ENCODE results near the gene MRTFB.
"Not testable (repeated sequence)": the region's sequence is repeated elsewhere in the genome, so short reads cannot be mapped to it uniquely, and the experiment has no call there.

MRTFB gene, protein sequence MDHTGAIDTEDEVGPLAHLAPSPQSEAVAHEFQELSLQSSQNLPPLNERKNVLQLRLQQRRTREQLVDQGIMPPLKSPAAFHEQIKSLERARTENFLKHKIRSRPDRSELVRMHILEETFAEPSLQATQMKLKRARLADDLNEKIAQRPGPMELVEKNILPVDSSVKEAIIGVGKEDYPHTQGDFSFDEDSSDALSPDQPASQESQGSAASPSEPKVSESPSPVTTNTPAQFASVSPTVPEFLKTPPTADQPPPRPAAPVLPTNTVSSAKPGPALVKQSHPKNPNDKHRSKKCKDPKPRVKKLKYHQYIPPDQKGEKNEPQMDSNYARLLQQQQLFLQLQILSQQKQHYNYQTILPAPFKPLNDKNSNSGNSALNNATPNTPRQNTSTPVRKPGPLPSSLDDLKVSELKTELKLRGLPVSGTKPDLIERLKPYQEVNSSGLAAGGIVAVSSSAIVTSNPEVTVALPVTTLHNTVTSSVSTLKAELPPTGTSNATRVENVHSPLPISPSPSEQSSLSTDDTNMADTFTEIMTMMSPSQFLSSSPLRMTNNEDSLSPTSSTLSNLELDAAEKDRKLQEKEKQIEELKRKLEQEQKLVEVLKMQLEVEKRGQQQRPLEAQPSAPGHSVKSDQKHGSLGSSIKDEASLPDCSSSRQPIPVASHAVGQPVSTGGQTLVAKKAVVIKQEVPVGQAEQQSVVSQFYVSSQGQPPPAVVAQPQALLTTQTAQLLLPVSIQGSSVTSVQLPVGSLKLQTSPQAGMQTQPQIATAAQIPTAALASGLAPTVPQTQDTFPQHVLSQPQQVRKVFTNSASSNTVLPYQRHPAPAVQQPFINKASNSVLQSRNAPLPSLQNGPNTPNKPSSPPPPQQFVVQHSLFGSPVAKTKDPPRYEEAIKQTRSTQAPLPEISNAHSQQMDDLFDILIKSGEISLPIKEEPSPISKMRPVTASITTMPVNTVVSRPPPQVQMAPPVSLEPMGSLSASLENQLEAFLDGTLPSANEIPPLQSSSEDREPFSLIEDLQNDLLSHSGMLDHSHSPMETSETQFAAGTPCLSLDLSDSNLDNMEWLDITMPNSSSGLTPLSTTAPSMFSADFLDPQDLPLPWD

DNA sequence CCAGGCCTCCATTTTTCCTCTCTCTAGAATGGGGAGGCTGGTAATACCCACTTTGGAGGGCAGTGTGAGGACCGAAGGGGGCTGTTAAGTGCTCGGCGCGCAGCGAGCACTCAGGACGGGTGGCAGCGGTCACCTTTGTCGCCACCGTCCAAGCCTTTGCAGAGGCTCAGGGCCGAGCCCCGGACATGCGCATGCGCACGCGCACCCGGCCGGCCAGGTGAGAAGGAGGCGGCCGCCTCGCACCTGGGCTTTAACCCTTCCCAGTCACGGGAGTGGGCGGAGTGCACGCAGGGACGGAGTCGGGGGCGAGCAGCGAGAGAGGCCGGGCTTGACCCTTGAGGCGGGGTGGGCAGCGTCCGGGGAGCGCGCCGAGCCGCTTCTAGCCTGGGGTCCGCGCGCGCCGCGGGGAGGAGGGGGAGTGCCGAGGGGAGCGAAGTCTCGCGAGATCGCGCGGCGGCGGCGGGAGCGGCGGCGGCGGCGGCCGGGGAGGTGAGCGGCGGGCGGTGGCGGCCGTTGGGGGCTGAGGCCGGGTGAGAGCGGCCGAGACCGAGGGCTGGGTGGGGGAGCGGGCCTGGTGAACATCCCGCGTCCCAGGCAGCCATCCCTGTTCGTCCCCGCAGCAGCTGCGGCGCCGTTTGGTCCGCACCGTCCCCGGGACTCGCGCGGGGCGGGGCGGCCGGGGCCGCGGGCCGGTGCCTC lies at the start of gene MRTFB:
MRTFB (plus strand) TSS at position 443 of the 699 bp plus-strand sequence. CDS start 69,288 bp downstream, outside the sequence.
- peak; percentile 81 to 88 for DNase-seq
- TF ChIP-seq POLR2A (IDR thresholded peaks at IDR 0.05; ENCODE audit: low read length) (no peak), GATA1 (IDR thresholded peaks at IDR 0.05; ENCODE audit: low read depth, low read length) (no peak)

DNA sequence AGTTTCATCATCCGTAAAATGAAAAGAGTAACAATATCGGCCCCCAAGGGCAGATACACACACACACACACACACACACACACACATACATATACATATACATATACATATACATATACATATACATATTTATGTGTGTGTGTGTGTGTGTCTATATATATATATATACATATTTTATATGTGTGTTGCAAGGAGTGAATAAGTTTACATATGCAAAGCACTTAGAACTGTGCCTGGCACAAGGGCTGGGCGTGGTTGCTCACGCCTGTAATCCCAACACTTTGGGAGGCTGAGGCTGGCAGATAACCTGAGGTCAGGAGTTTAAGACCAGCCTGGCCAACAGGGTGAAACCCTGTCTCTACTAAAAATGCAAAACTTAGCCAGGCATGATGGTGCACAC lies 47.6 kb upstream of the MRTFB start:
- not testable (repeated sequence) for DNase-seq

DNA sequence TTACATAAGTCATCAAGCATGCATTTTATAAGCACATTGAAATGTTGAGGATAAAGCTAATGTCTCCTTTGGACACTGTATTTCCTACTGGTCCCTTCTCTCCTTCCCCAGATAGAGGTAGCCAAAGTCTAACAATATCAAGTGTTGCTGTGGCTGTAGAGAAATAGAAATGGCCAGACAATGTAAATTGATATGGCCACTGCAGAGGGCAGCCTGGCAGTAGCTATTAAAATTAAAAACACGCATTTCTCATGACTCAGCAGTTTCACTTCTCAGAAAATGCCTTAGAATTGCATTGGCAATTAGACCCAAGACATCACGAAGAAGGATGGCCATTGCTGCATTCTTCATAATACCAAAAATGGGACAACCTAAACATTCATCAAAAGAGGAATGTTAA lies 46.8 kb upstream of the MRTFB start:
- TF ChIP-seq GATA1 (IDR thresholded peaks at IDR 0.05; ENCODE audit: low read depth, low read length) (no peak), POLR2A (IDR thresholded peaks at IDR 0.05; ENCODE audit: low read length) (no peak)
- DNase-seq = peak; percentile 38 to 40

DNA sequence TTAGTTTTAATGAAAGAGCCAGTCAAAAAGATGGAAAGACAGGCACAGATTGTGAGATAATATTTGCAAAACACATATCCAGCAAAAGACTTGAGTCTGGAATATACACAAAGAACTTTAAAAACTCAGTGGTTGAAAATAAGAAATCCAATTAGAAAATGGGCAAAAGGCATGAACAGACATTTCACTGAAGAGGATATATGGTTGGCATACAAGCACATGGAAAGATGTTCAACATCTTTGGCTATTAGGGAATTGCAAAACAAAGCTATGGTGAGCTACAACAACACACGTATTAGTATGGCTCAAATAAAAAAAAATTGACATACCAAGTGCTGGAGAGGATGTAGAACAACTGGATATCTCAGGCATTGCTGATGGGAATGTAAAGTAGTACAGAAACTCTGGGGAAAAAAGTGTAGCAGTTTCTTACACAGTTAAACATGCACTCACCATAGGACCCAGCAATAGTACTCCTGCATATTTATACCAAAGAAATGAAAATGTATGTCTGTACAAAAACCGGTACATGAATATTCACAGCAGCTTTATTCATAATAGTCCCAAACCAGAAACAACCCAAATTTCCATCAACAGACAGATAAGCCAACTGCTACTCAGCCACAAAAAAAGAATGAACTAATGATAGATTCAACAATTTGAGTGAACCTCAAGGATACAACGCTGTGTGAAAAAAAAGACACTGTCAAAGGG lies 44.4 kb upstream of the MRTFB start:
- TF ChIP-seq POLR2A (IDR thresholded peaks at IDR 0.05; ENCODE audit: low read length) = no peak
- no peak for TF ChIP-seq GATA1 (IDR thresholded peaks at IDR 0.05; ENCODE audit: low read depth, low read length)
- no peak for DNase-seq

DNA sequence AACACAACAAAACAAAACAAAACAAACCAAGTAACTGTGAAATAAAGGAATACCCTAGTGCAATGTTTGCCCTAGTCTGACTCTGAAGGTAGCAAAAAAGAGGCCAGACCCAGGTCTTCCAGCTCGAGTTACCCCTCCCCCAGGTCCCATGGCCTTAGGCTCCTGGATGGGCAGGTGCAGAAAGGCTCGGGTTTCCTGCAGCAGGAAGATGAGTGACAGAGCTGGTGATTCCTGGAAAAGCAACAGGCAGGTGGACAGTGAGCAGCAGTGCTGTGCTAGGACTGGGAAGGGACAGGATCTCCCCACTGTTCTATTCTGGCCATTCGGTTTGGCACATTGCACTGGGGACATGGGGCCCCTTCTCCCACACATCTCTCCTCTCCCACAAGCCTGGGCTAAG lies 42.9 kb upstream of the MRTFB start:
- no peak for DNase-seq
- TF ChIP-seq POLR2A (IDR thresholded peaks at IDR 0.05; ENCODE audit: low read length) (no peak), GATA1 (IDR thresholded peaks at IDR 0.05; ENCODE audit: low read depth, low read length) (no peak)

DNA sequence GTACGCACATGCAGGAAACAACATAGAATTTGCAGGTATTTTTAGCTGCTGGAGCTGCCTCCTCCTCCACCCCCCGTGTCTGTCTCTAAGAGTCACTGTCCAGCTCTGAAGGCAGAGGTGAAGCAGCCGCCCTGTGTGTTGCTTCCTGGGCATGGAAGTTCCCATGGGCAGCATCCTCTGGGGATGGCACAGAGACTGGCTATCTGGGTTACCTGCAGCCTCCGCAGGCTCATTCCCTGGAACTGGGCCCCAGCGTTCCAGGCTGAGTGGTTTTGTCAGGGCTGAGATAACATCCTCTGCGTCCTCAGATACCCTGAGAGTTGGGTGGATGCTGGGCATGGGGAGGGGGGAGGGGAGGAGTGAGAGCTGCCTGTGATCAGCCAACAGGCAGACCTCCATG lies 41.5 kb upstream of the MRTFB start:
- peak; percentile 15 to 24 for DNase-seq
- TF ChIP-seq POLR2A (IDR thresholded peaks at IDR 0.05; ENCODE audit: low read length) = no peak
- no peak for TF ChIP-seq GATA1 (IDR thresholded peaks at IDR 0.05; ENCODE audit: low read depth, low read length)

DNA sequence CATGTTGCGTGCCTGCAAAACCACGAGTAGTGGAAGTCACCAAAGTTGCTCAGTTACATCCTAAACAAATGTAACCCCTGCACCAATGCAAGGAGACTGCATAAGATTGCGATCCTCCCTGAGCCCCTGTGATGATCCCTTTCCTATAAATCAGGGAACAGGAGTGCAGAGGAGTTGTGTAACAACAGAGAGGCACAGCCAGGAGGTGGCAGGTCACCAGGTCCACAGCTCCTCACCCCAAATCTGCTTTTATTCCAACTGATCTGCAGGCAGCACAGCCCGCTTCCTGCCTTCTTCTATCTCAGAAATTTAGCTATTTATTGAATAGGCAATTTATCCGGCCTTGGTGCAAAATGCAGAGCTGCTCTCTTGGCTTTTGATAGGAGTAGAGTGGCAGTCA lies 36.0 kb upstream of the MRTFB start:
- no peak for TF ChIP-seq POLR2A (IDR thresholded peaks at IDR 0.05; ENCODE audit: low read length)
- no peak for TF ChIP-seq GATA1 (IDR thresholded peaks at IDR 0.05; ENCODE audit: low read depth, low read length)
- DNase-seq = no peak

DNA sequence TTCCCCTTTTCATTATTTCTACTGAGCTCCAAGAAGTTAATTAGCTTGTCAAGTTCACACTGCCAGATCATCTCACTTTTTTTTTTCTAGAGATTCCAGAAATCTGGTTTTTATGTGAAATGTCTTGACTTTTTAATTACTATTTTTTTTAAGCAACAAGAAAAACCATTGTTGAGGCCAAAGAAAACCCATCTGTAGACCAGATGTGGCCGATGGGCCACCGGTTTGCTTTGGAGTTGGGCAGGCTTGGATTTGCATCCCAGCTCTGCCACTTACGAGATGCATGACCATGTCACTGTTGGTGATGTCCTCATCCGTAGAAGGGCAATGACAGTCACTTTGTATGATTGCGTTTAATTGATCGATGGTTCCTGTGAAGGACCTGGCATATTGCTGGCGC lies 34.2 kb upstream of the MRTFB start:
- DNase-seq = no peak
- TF ChIP-seq GATA1 (IDR thresholded peaks at IDR 0.05; ENCODE audit: low read depth, low read length) = no peak
- no peak for TF ChIP-seq POLR2A (IDR thresholded peaks at IDR 0.05; ENCODE audit: low read length)

DNA sequence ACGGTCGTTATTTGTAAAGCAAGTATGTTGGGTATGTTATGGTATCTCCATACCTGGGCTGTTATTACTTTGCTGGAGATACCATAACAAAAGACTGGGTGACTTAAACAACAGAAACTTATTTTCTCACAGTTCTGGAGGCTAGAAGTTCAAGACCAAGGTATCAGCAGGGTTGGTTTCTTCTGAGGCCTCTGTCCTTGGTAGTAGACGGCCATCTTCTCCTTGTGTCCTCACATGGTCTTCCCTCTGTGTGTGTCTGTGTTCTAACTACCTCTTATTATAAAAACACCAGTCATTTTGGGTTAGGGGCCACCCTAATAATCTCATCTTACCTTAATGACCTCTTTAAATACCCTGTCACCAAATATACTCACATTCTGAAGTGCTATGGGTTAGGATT lies 33.2 kb upstream of the MRTFB start:
- no peak for DNase-seq
- TF ChIP-seq GATA1 (IDR thresholded peaks at IDR 0.05; ENCODE audit: low read depth, low read length) (no peak), POLR2A (IDR thresholded peaks at IDR 0.05; ENCODE audit: low read length) (no peak)

DNA sequence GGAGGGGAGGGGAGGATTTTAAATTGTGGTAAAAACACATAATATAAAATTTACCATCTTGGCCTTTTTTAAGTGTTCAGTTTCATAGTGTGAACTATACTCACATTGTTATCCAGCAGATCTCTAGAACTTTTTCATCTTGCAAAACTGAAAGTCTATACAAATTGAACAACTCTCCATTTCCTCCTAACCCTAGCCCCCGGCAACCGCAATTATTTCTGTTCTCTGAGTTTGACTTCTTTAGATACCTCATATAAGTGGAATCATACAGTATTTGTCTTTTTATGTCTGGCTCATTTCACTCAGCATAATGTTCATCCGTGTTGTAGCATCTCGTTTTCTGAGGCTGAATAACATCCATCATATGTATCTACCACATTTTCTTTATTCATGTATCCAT lies 30.0 kb upstream of the MRTFB start:
- TF ChIP-seq GATA1 (IDR thresholded peaks at IDR 0.05; ENCODE audit: low read depth, low read length) = no peak
- no peak for TF ChIP-seq POLR2A (IDR thresholded peaks at IDR 0.05; ENCODE audit: low read length)
- no peak for DNase-seq

DNA sequence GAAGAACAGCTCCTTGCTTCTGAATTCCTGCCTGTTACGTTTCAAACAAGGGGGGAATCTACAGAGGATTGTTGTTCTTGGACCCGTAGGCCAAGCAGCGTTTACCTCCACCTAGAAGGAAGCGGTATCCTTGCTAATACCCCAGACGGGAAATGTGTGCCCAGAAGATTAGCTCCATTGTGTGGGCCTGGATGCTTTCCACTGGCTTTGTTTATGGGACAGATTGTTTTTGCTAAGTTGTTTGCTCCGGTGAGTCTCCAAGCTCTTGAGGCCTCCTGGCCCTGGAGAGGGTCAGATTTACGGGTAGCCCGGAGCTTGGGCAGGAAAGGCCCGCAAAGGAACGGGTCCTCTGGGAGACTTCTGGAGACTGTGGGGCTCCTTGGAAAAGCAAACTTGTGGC lies 28.4 kb upstream of the MRTFB start:
- DNase-seq = no peak
- TF ChIP-seq POLR2A (IDR thresholded peaks at IDR 0.05; ENCODE audit: low read length) (no peak), GATA1 (IDR thresholded peaks at IDR 0.05; ENCODE audit: low read depth, low read length) (no peak)

DNA sequence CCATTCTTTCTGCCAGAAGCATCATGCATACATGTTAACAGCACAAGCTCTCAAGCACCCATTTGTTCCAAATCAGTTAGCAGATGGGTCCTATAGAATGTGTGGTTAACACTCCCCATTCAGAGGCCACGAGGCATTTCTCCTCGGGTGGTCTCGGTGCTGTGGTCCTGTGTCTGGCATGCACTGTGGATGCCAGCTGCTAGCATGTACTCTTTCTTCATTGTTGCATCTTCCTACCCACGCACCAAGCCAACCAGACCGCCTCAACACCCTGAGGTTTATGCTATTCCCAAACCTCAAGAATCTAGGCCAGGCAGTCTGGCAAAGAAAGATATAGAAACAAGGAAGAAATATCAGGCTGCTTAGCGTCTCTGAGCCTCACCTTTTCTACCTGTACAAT lies 27.8 kb upstream of the MRTFB start:
- no peak for TF ChIP-seq GATA1 (IDR thresholded peaks at IDR 0.05; ENCODE audit: low read depth, low read length)
- TF ChIP-seq POLR2A (IDR thresholded peaks at IDR 0.05; ENCODE audit: low read length) = no peak
- DNase-seq = no peak

DNA sequence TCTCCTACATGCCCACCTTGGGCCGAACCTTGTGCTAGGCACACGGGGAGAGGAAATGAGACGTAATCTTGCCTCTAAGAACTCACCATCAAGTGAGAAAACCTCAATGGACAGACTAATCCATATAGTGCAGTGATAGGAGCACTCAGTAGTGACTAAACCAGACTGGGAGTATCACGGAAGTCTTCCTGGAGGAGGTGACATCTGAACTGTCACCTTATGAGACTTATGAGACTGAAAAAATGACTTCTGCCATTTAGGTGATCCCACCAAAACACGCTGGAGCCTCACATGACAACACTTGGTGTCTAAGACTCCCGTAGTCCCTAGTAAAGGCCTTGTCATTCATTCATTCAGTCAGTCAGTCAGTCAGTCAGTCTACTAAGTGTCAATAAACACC lies 27.3 kb upstream of the MRTFB start:
- TF ChIP-seq GATA1 (IDR thresholded peaks at IDR 0.05; ENCODE audit: low read depth, low read length) = no peak
- no peak for TF ChIP-seq POLR2A (IDR thresholded peaks at IDR 0.05; ENCODE audit: low read length)
- DNase-seq = no peak

DNA sequence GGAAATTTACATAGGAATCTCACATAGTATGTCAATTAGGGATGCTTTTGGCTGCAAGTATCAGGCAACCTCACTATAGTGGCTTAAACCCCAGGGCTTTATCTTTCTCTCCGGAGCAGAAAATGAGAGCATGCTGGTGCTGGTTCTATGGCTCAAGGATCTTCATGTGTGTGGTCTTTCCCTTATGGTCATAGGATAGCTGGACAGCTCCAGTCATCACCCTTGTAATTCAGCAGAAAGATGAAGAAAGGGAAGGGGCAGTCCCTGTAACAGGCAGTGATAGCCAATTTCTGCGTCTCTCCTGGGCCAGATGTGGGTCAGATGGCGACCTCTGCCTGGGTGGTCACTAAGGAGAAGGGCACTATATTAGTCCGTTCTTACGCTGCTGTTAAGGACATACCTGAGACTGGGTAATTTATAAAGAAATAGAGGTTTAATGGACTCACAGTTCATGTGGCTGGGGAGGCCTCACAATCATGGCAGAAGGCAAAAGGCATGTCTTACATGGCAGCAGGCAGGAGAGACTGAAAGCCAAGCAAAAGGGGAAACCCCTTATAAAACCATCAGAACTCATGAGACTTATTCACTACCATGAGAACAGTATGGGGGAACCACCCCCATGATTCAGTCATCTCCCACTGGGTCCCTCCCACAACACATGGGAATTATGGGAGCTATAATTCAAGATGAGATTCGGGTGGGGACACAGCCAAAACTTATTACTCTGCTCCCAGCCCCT lies 23.8 kb upstream of the MRTFB start:
- DNase-seq = not testable (repeated sequence)

Measured in erythroblast (primary cell).